ENCODE results near the gene GRIA1.

- TF ChIP-seq CTCF (IDR thresholded peaks at IDR 0.05) (no peak), POLR2A (IDR thresholded peaks at IDR 0.05) (no peak)
Measured at GRCh38 chr5:153559926-153560325, 69.5 kb downstream of the GRIA1 start.
